MM.1S (cell line): Measurements from ENCODE around the gene MRPL23.

ENCODE experiments used
- DNase-seq: peaks from one replicate; pipeline ENCODE4 v3.0.0-alpha.2; 2015
- H2AFZ ChIP-seq: fragments of 300-600 bp; sonication (generic); 2 replicates; pipeline ENCODE4 v1.6.0; 2016; ENCODE audit warnings: antibody characterized with exemption, low read length
- H3F3A ChIP-seq: fragments of 300-600 bp; sonication (generic); 2 replicates; pipeline ENCODE4 v1.6.1; 2016; ENCODE audit warnings: mild to moderate bottlenecking, antibody characterized with exemption, low read length, moderate library complexity, mixed read lengths; ENCODE audit not compliant: insufficient read depth
- H3K27ac ChIP-seq: fragments of 300-600 bp; sonication (generic); 2 replicates; pipeline ENCODE4 v1.5.1; 2016; ENCODE audit warnings: mild to moderate bottlenecking, low read length
- H3K27me3 ChIP-seq: fragments of 300-600 bp; sonication (generic); replicated peaks from 2 replicates; pipeline ENCODE4 v1.6.0; 2016; ENCODE audit warnings: low read length; ENCODE audit not compliant: insufficient read depth
- H3K36me3 ChIP-seq: fragments of 300-600 bp; sonication (generic); replicated peaks from 2 replicates; pipeline ENCODE4 v1.6.1; 2016; ENCODE audit warnings: mild to moderate bottlenecking, low read length, mixed read lengths; ENCODE audit not compliant: insufficient read depth
- H3K4me1 ChIP-seq: fragments of 300-600 bp; sonication (generic); 2 replicates; pipeline ENCODE4 v1.6.1; 2016; ENCODE audit warnings: low read length, mixed read lengths
- H3K4me2 ChIP-seq: fragments of 300-600 bp; sonication (generic); 2 replicates; pipeline ENCODE4 v1.6.0; 2016; ENCODE audit warnings: low read depth, low read length
- H3K4me3 ChIP-seq: fragments of 300-600 bp; sonication (generic); 2 replicates; pipeline ENCODE4 v1.5.1; 2016; ENCODE audit warnings: low read length, mixed read lengths
- H3K79me2 ChIP-seq: fragments of 300-600 bp; sonication (generic); 2 replicates; pipeline ENCODE4 v1.6.1; 2016; ENCODE audit warnings: mixed run types, low read length, mixed read lengths
- H3K9ac ChIP-seq: fragments of 300-600 bp; sonication (generic); 2 replicates; pipeline ENCODE4 v1.6.1; 2016; ENCODE audit warnings: low read length, mixed read lengths
- H3K9me2 ChIP-seq: fragments of 300-600 bp; sonication (generic); replicated peaks from 2 replicates; pipeline ENCODE4 v1.6.1; 2016; ENCODE audit warnings: mild to moderate bottlenecking, low read length, mixed read lengths; ENCODE audit not compliant: insufficient read depth
- H3K9me3 ChIP-seq: fragments of 300-600 bp; sonication (generic); replicated peaks from 2 replicates; pipeline ENCODE4 v1.6.1; 2016; ENCODE audit warnings: mild to moderate bottlenecking, low read length, mixed read lengths; ENCODE audit not compliant: insufficient read depth
- H4K20me1 ChIP-seq: fragments of 300-600 bp; sonication (generic); 2 replicates; pipeline ENCODE4 v1.6.1; 2016; ENCODE audit warnings: mild to moderate bottlenecking, low read length, moderate library complexity, mixed read lengths; ENCODE audit not compliant: insufficient read depth
- CTCF ChIP-seq: fragments of 300-600 bp; sonication (generic); IDR thresholded peaks from 2 replicates; pipeline ENCODE4 v1.5.1; 2016; ENCODE audit warnings: antibody characterized with exemption, low read length, mixed read lengths
- EZH2 ChIP-seq: fragments of 300-600 bp; sonication (generic); optimal IDR thresholded peaks from 2 replicates; pipeline ENCODE3; 2017; ENCODE audit warnings: low read depth, mild to moderate bottlenecking, antibody characterized with exemption, low read length, mixed read lengths
- EZH2phosphoT487 ChIP-seq: fragments of 300-600 bp; sonication (generic); IDR thresholded peaks from 2 replicates; pipeline ENCODE4 v1.6.1; 2018; ENCODE audit warnings: antibody characterized with exemption, low read length

The MRPL23 gene

DNA sequence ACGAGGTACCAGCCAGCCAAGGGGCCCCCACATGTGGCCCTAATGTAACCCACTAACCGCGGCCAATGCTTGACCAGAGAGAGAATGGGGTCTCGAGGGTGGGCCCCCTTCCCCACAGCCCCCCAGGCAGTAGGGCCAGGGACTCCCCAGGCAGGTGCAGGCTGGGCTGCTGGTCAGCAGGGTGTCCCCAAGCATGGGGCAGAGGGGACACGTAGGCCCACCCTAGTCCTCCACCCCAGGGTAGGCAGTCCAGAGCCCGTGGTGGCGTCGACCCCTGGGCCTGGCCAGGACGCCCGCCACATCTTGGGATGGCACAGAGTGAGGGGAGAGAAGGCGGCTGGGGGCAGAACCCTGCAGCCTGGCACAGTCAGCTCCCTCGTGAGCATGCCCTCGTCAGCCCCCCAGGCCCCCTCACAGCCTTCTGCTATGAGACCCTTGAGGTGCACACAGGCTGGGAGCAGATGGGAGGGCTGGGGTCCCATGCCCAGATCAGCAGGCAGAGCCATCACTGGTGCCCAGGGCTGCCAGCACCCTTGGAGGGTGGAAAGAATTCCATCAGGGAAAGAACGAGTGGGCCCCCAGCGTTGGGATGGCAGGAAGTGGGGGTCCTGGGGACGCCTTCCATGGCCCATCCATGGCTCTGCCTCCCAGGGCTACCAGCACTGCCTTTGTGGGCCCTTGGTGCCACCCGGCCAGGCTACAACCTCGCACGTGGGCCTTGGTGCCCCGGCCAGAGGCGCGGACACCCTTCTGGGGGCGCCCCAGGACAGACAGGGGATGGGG lies 21.6 kb upstream of the MRPL23 start:
- no peak for TF ChIP-seq CTCF
- TF ChIP-seq EZH2phosphoT487: no peak
- TF ChIP-seq EZH2: no peak
- DNase-seq: no peak
- Histone ChIP-seq H2AFZ (no peak overlapping the region), H3K9ac (no peak overlapping the region), H3K4me1 (no peaks in the 10 kb centered on the region), H3K9me3 (no peaks in the 10 kb centered on the region), H4K20me1 (no peaks in the 10 kb centered on the region), H3K4me2 (no peak overlapping the region), H3K79me2 (no peaks in the 10 kb centered on the region), H3K9me2 (no peaks in the 10 kb centered on the region), H3K27me3 (peaks cover 100% of the 10 kb centered on the region), H3K36me3 (no peaks in the 10 kb centered on the region), H3F3A (no peaks in the 10 kb centered on the region), H3K27ac (no peak overlapping the region), H3K4me3 (no peak overlapping the region)

- Histone ChIP-seq H3K27me3 (peaks cover 100% of the 10 kb centered on the region), H3K79me2 (no peaks in the 10 kb centered on the region), H3K4me2 (no peak overlapping the region), H3K9ac (no peak overlapping the region), H3K36me3 (no peaks in the 10 kb centered on the region), H3K9me2 (no peaks in the 10 kb centered on the region), H2AFZ (no peak overlapping the region), H3K4me1 (no peaks in the 10 kb centered on the region), H3F3A (no peaks in the 10 kb centered on the region), H3K9me3 (no peaks in the 10 kb centered on the region), H4K20me1 (no peaks in the 10 kb centered on the region), H3K27ac (no peak overlapping the region), H3K4me3 (no peak overlapping the region)
- no peak for DNase-seq
- TF ChIP-seq CTCF: no peak
- TF ChIP-seq EZH2phosphoT487: no peak
- TF ChIP-seq EZH2: no peak
Observed at GRCh38 chr11:1926156-1927025, 20.7 kb upstream of the MRPL23 start.

- H3K9me2 ChIP-seq: no peaks in the 10 kb centered on the region
Observed at GRCh38 chr11:1927026-1927847, 19.9 kb upstream of the MRPL23 start.

More at GRCh38 chr11:1927026-1927847, 19.9 kb upstream of the MRPL23 start:
- Histone ChIP-seq H3K9me3 (no peaks in the 10 kb centered on the region), H3K4me3 (no peak overlapping the region), H3K27me3 (peaks cover 100% of the 10 kb centered on the region), H4K20me1 (no peaks in the 10 kb centered on the region), H2AFZ (no peak overlapping the region), H3K4me2 (no peak overlapping the region), H3K27ac (no peak overlapping the region), H3K36me3 (no peaks in the 10 kb centered on the region), H3K9ac (no peak overlapping the region), H3F3A (no peaks in the 10 kb centered on the region), H3K79me2 (no peaks in the 10 kb centered on the region), H3K4me1 (no peaks in the 10 kb centered on the region)
- no peak for TF ChIP-seq EZH2phosphoT487
- no peak for TF ChIP-seq CTCF
- no peak for TF ChIP-seq EZH2
- no peak for DNase-seq
